Lung (tissue), 12 donors: ENCODE results near the gene ENTHD1. TPM values are rescaled to one million over a fixed set of nuclear protein-coding genes. Genes with fewer than 3 reads are reported as not detected.

ENCODE experiments used
- ATAC-seq: fragments of 200-7000 bp; cut with Tn5 transposase; one replicate; pipeline ENCODE4 v1.9.1; 2020; ENCODE audit warnings: moderate number of reproducible peaks; ENCODE audit not compliant: insufficient read depth, low FRiP score
- DNase-seq, 3 donors: peaks; one replicate each; pipeline ENCODE4 v3.0.0-alpha.2; 2013 to 2017
- H3K27ac ChIP-seq, 2 donors: one replicate each; pipeline ENCODE4 v1.5.1; 2013; ENCODE audit warnings: mild to moderate bottlenecking in 2 of 2, moderate library complexity in 2 of 2, control low read depth in 1 of 2, inconsistent platforms in 1 of 2, low read depth in 1 of 2, low read length in 1 of 2
- H3K27me3 ChIP-seq, 3 donors: one replicate each; pipeline ENCODE4 v1.5.1; 2013; ENCODE audit warnings: low read length in 2 of 3; ENCODE audit not compliant: control insufficient read depth in 3 of 3, insufficient read depth in 3 of 3
- H3K36me3 ChIP-seq, 4 donors: one replicate each; pipeline ENCODE4 v1.5.1; 2013; ENCODE audit warnings: low read length in 4 of 4, mild to moderate bottlenecking in 1 of 4, moderate library complexity in 1 of 4; ENCODE audit not compliant: control insufficient read depth in 4 of 4, insufficient read depth in 4 of 4
- H3K4me1 ChIP-seq, 5 donors: one replicate each; pipeline ENCODE4 v1.5.1; 2013; ENCODE audit warnings: low read length in 5 of 5, mild to moderate bottlenecking in 2 of 5, moderate library complexity in 1 of 5; ENCODE audit not compliant: control insufficient read depth in 5 of 5, insufficient read depth in 5 of 5
- H3K4me3 ChIP-seq: one replicate; pipeline ENCODE4 v1.5.1; 2013; ENCODE audit warnings: mild to moderate bottlenecking, control low read depth, moderate library complexity
- H3K9ac ChIP-seq, 2 donors: one replicate each; pipeline ENCODE4 v1.5.1; 2013; ENCODE audit warnings: low read length in 2 of 2, control low read depth in 1 of 2; ENCODE audit not compliant: insufficient read depth in 1 of 2
- H3K9me3 ChIP-seq, 4 donors: one replicate each; pipeline ENCODE4 v1.5.1; 2013; ENCODE audit warnings: low read length in 3 of 4, mild to moderate bottlenecking in 1 of 4, moderate library complexity in 1 of 4; ENCODE audit not compliant: control insufficient read depth in 4 of 4, insufficient read depth in 3 of 4
- WGBS, 2 donors: extraction: QIAGEN DNeasy Blood & Tissue Kit; methylation state at CpG; one replicate each; pipeline ENCODE4 v1.1.7; 2013; 5-methylcytosine and 5-hydroxymethylcytosine counted together
- polyA plus RNA-seq, 2 donors: library from polyadenylated mRNA; stranded (reverse); fragments of 200-250 nt; gene quantifications; one replicate each; pipeline ENCODE4 v1.2.1, GENCODE V29; 2013
- total RNA-seq, 2 donors: library from RNA; depleted of rRNA in 1 of 2; stranded (reverse); fragments of >200 nt in 1 of 2; gene quantifications; one replicate each; pipeline ENCODE4 v1.2.1, GENCODE V29; 2014 to 2021
- TF ChIP-seq, protein P1 (sequence below): IDR thresholded peaks from 2 replicates; pipeline ENCODE4 v1.5.1; 2012; ENCODE audit warnings: mild to moderate bottlenecking; ENCODE audit errors: control extremely low read depth, extremely low read depth
- donor health status: control.
- donor health status: control.
- donor health status: Bipolar disorder and iron deficiency.
- donor health status: healthy.
- donor health status: DM: yes; HTN: yes; CAD: no.

The ENTHD1 gene
- total and polyA plus RNA-seq, 4 donors: 0.04 to 0.15 TPM; not detected in 2

DNA sequence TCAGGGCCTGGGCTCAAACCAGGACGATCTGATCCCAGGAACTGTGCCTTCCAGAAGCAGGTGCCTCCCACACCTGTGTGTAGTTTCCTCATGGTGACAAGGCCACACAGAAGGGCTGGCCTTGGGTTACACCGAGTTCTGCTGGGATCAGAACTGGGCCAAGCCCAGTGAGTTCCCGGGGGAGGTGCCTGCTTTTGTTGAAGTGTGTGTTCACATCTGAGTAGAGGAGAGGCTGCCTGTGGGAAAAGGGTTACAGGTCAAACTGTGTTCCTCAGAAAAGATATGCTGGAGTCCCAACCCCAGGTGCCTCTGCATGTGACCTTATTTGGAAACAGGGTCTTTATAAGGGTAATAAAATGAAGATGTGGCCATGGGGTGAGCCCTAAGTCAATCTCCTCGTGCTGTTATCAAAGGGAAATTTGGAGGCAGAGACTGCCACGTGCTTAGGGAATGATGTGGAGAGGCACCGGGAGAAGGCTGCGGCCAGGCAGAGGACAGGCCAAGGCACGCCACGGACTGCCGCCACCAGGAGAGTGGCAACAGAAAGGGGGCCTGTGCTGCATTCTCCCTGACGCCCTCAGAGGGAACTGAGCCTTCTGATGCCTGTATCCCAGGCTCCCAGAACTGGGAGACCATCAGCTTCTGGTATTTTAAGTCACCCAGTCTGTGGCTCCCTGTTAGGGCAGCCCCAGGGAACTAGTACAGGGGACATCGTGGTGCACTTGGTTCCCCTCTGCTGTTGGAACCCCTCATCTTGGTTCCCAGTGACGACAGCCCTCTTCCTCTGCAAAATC, 164.2 kb downstream of the ENTHD1 start:
- 78% methylated on average over 13 of the region's 13 CpGs for WGBS, 2 donors
- Histone ChIP-seq H3K9ac (no peak overlapping the region), H3K36me3 (no peaks in the 10 kb centered on the region), H3K27ac (no peak overlapping the region), H3K9me3 (peaks cover 0 to 11% (median 0%) of the 10 kb centered on the region in 4 donors), H3K4me3 (no peak overlapping the region), H3K27me3 (peaks cover 0 to 23% (median 5%) of the 10 kb centered on the region in 3 donors), H3K4me1 (no peaks in the 10 kb centered on the region)
- TF ChIP-seq, protein P1, sequence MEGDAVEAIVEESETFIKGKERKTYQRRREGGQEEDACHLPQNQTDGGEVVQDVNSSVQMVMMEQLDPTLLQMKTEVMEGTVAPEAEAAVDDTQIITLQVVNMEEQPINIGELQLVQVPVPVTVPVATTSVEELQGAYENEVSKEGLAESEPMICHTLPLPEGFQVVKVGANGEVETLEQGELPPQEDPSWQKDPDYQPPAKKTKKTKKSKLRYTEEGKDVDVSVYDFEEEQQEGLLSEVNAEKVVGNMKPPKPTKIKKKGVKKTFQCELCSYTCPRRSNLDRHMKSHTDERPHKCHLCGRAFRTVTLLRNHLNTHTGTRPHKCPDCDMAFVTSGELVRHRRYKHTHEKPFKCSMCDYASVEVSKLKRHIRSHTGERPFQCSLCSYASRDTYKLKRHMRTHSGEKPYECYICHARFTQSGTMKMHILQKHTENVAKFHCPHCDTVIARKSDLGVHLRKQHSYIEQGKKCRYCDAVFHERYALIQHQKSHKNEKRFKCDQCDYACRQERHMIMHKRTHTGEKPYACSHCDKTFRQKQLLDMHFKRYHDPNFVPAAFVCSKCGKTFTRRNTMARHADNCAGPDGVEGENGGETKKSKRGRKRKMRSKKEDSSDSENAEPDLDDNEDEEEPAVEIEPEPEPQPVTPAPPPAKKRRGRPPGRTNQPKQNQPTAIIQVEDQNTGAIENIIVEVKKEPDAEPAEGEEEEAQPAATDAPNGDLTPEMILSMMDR: no peak
- ATAC-seq (no peak), DNase-seq (no peak)

DNA sequence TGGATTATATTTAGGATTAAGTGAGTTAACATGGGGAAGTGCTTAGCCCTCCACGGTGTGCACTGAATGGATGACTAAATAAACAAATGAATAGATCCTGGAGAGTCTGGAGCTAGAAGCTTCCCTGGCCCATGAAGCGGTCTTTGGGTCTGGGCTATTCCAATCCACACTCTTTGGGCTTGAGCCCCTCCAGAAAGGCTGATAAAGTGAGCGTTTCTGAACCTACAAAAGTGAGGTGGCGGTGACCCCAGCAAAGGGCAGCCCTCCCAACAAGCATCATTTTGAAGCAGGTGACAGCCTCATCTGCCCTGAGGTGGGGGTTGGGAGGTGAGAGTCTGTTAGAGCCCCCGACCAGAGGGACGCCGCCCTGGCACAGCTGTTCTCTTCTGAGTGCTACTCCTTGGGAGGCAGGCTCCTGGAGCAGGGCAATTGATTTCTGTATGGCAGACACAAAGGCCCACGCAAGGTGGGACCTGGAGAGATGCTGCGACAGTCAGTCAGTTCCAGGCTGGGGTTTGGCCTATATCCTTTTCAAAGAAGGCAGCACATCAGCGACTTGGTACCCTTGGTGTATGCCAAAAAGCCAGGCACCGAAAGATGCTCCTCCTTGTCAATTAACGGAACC, 165.2 kb downstream of the ENTHD1 start:
- no peaks in the 10 kb centered on the region for H3K4me1 ChIP-seq
- H3K27ac ChIP-seq: no peak overlapping the region
- 84 to 85% methylated on average over 12 of the region's 12 CpGs for WGBS, 2 donors
- H3K9me3 ChIP-seq: peaks cover 0 to 11% (median 0%) of the 10 kb centered on the region in 4 donors
- no peak overlapping the region for H3K9ac ChIP-seq
- peaks cover 0 to 23% (median 5%) of the 10 kb centered on the region in 3 donors for H3K27me3 ChIP-seq
- TF ChIP-seq, protein P1: no peak
- DNase-seq: no peak
- H3K36me3 ChIP-seq: no peaks in the 10 kb centered on the region
- ATAC-seq: no peak
- no peak overlapping the region for H3K4me3 ChIP-seq

DNA sequence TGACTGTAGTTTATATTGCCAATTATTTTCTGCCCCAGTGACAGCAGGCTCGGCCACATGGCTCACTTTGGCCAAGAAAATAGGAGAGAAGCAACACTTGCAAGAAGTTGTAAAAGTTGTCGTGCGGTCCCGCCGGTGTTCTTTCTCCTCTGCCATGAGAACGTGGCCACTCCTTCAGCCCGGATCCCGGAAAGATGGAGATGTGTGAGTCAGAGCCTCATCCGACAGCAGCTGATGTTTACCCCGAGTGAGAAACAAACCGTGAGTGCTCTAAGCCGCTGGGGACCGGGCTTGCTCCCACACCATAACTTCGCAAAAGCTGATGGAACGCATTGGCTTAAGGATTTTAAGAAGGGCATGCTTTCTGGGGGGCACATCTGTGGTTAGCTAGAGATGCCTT, 166.0 kb downstream of the ENTHD1 start:
- 52 to 68% methylated on average over 15 of the region's 15 CpGs for WGBS, 2 donors
- no peak overlapping the region for H3K4me3 ChIP-seq
- H3K27ac ChIP-seq: no peak overlapping the region
- DNase-seq: no peak
- ATAC-seq: no peak
- H3K9ac ChIP-seq: no peak overlapping the region
- H3K9me3 ChIP-seq: peaks cover 0 to 11% (median 0%) of the 10 kb centered on the region in 4 donors
- H3K4me1 ChIP-seq: no peaks in the 10 kb centered on the region
- no peaks in the 10 kb centered on the region for H3K36me3 ChIP-seq
- TF ChIP-seq, protein P1: no peak
- peaks cover 0 to 23% (median 5%) of the 10 kb centered on the region in 3 donors for H3K27me3 ChIP-seq
